Midbrain (tissue), 1 donor: Measurements from ENCODE around the gene BLOC1S4.
"Not testable (repeated sequence)": the region's sequence is repeated elsewhere in the genome, so short reads cannot be mapped to it uniquely, and the experiment has no call there.

Experiments used
- DNase-seq: peaks from one replicate; lab custom pipeline; 2025; lab: John Stamatoyannopoulos, UW

Gene BLOC1S4

DNA sequence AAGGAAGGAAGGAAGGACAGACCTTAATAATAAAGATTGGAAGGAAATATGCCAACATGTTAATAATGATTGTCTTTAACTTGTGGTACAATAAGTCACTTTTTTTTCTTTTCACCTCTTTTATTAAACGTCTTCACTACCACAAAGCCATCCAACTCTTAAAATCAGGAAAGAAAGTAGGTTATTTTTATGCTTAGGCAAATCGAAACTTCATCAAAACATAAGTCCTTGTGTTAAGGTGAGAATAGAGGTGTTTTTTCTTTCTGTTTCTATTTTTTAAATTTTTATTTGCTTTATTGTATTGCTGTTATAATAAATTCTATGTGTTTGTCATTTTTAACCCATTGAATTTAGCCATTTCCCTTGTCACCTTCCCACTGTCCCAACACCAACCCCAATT, 26.5 kb downstream of the BLOC1S4 start:
- no peak for DNase-seq

DNA sequence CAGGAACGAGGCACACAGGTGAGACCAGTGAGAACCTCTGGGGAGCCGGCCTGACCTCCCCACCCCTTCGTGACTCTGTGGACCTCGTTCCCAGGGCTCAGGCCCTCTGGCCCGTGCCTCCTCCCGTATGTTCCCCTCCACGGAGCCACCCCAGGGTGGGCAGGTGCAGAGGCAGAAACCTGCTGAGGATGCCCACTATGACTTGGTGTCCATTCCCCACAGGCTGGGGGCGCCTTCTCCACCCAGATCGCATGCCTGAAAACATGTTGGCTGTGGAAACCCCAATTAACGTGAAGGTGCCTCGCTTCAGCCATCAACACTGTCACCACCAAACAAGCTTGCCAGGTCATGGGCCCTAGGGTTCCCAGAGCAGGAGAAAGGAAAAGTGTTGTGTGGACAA, 27.0 kb downstream of the BLOC1S4 start:
- DNase-seq, result no peak

DNA sequence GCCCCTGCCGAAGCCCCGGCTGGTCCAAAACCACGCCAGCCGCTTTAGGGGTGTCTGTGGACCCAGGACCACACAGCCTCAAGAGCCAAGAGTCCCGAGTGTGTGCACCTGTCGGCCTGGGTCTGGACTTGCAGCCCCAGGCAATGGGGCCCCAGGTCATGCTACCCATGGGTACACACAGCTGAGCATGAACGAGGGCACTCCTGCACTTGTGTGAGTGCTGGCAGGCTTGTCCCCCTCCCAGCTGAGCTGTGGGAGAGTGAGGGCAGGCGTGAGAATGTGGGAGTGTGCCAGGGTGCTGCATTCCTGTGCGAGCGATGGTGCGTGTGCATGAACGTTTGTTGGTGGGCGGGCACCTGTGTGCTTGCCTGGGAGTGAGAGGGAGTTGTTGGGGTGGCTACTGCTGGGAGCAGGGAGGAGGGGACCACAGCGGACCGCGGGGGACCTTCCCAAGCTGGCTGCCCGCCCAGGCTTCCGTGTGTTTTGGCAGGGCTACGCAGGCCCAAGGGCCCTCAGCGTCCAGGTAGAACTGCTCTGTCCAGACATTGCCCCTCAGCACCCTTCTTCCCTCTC, 30.8 kb downstream of the BLOC1S4 start:
- DNase-seq, result no peak

DNA sequence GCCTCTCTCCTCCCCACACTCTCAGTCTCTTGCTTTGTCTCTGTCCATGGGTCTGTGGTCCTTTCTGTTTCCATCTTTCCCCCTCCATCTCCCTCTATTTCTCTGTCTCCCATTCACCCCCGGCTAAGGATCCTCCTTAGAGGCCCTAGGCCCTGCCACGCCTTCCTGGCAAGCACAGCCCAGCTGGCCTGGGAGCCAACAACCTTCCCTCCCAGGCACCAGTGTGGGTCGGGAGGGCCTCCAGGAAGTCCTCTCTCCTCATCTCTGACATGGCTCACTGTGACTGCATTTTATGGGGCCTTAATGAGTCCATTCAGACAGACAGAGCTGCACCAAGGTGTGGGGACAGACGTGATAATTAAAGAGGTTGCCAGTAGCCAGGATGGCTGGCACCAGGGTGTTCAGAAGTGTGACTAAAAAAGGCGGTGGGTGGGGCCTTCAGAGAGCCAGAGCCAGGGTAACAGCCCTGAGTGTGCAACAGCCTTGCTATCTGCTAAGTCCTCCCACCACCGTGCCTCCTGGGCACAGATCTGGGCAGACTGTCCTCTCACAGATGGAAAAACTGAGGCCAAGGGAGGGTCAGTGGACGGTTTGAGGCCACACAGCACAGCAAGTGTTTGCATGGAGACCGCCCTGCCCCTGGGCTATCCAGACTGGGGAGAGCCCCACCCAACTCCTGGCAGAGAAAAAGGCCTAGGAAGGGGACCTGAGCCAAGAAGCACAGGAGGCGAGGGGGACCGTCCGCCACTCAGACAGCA, 31.5 kb downstream of the BLOC1S4 start:
- no peak for DNase-seq

DNA sequence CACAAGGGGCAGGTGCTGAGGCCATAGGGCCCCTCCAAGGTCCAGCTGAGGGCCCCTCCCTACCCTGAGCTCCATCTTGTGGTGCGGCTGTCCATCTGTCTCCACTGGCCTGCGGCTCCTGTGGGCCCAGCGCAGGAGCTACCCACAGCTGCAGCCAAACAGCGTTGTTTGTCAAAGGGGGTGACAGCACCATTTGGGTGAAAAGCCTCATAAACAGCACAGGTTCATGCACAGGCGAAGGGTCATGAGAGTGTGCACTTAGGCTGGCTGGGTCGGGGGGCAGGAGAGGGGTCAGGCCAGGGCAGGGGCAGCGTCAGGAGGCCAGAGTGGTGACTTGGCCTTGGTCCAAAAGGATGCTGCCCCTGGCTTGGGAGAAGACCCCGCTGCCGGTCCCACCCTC, 32.3 kb downstream of the BLOC1S4 start:
- DNase-seq, result no peak

DNA sequence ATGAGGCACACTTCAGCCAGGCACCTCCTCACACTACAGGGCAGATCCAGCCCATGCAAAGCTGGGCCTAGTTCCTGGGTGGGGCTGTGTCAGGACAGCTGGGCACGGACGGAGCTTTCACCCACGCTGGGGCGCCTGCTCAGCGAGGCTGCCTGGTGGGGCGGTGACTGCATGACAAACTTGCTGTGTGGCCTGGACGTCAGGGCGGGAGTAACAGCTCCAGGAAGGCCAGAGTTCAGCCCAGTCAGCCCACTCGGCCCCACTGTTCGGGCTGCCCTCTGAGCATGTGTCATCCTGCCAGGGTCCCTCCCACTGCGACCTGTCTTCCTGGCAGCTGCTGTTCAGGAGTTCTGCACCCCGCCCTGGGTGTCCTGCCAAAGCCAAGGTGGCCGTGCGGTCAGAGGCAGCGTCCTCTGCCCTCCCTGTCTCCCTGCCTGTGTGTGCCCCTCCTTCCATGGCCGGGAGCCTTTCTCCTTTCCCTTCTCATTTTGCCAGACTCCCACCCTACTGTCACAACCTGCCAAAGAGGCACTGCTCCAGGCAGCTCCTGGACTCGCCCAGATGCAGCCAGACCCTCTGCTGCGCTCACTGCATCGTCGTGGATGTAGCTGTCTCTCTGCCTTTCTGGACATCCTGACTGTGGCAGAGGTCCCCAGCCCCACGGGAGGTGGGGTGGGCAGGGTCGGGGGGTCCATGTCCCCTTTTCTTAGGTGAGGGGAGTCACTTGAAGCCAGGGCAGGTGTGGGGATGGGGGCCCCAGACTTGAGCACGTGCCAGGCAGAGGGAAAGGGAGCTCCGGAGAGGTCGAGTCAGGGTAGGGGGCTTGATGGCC, 33.6 kb downstream of the BLOC1S4 start:
- DNase-seq, result no peak

DNA sequence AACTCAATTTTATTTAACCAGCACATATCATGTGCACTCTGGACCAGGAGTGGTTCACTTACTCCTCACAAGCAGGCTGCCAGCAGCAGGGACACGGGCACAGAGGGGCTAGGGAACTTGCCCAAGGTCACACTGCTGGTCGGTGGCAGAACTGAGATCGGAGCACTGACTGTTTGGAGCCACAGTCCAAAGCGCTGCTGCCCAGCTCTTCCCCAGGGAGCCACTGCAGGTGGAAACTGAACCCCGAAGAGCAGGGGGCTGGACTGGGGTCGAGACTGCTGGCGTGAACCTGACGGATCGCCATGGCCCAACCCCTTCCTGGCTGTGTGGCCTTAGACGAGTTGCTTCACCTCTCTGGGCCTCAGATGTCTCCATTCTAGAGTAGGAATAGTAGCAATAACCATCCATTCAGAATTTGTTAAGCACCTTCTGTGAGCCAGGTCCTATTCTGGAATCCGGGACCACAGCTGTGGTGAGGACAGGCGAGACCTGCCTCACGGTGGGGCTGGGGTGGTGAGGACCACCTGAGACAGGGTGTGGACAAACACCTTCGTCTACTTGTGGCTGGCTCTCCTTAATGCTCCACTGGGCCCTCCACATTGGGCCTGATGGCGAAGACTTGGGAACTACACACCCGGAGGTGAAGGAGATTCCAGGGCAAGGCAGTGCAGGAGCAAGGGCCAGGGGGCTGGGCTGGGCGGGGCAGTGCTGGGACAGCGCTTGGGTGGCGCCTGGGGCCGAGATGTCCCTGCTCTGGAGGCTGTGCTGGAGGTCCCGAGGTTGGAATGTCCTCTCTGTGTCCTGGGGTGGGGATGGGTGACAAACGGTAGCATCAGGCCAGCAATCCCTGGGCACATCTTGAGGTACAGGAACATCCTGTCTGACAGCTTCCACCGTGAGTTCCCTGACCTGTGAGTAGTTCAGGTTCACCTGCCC, 34.6 kb downstream of the BLOC1S4 start:
- DNase-seq, result no peak

DNA sequence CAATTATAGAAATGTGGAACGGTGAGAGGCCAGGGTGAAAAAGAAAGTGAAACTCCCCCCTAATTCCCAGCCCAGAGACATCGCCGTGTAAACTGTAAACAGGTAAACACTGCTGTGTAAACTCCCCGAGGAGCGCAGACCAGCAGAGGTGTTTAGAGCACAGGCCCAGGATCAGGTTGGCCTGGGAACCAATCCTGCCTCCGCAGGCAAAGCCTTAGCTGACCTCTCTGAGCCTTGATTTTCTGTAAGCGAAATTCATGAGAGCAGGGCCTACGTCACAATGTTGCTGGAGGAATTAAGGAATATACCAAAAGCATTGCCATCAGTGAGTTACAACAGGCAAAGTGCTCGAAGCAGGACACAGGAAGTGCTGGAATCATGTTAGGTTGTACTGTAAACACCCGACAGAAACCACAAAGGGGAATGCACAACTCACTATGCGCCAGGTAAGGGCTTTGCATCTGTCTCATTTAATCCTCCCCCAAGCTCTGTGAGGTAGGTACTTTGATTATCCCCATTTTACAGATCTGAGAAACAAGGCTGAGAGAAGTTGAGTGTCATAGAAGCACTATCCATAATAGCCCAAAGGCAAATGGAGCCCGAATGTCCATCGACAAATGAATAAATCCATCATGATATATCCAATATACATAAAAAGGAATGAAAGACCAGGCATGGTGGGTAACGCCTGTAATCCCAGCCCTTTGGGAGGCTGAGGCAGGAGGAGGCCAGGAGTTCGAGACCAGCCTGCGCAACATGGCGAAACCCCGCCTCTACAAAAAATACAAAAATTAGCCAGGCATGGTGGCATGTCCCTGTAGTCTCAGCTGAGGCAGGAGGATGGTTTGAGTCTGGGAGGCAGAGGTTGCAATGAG, 35.9 kb downstream of the BLOC1S4 start:
- no peak for DNase-seq

DNA sequence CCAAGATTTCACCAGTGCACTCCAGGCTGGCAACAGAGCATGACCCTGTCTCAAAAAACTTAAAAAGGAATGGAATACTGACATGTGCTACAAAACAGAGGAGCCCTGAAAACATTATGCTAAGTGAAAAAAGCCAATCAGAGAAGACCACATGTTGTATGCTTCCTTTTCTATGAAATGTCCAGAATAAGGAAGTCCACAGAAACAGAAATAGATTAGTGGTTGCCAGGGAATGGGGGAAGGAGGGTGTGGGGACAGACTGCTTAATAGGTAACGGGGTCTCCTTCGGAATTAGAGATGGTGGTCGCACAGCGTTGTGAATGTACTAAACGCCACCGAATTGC, 36.5 kb downstream of the BLOC1S4 start:
- DNase-seq, result no peak

DNA sequence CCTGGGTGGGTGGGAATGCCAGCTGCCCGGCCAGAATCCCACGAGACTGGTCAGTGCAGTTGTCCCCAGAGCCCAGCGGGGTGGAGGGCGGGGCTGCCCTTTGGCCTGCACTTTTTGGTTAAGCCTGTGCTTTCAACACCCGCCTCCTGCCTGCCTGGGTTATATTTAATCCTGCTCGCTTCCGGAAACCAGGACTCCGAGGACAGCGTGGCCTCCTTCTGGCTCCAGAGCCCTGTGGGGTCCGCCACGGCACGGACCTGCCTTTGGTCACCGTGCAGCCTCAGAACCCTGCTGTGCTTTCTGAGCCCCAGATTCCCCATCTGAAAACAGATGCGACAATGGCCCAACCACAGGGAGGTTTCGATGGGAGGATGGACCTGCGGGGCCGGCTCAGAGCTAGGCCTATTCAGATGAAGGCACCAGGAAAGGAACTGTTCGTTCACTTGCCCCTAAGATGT, 37.2 kb downstream of the BLOC1S4 start:
- DNase-seq, result no peak

DNA sequence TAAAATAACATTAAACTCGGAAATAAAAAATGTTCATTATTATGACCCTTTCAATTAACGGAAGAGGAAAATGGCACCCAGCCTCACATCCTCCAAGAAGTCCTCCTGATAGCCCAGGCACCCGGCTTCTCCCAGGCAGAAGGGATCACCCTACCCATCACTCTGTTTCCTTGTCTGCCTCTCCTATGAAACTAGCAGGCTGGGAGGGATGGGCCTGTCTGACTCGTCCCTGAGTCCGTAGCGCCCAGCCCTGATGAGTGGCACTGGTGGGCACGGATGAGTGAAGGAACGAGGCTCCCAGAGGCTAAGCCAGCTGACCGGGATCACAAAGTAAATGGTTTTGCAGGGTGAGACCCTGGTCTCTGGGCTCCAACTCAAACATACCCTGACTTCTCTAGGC, 37.9 kb downstream of the BLOC1S4 start:
- no peak for DNase-seq

DNA sequence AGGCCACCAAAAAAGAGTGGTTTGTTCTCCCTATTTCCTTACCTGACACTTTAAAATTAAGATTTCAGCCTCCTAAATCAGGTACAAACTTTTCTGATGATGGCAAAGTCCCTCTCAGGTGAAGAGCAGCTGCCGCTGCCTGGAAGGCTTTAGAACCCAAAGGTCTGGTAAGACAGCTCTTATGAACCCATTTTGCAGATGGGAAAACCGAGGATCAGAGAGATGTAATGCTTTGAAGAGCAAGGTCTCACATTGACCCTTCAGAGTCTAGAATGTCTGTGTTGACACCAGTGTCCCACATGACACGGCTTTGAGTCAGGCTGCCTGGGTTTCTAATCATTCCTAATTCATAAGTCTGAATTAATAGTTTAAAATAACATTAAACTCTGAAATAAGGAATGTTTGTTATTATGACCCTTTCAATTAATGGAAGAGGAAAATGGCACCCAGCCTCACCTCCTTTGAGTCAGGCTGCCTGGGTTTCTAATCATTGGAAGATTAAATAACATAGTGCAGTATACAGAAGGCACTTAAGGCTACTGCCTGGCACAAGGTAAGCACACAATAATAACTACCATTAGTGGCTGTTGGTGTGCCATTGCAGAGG, 38.6 kb downstream of the BLOC1S4 start:
- no peak for DNase-seq

DNA sequence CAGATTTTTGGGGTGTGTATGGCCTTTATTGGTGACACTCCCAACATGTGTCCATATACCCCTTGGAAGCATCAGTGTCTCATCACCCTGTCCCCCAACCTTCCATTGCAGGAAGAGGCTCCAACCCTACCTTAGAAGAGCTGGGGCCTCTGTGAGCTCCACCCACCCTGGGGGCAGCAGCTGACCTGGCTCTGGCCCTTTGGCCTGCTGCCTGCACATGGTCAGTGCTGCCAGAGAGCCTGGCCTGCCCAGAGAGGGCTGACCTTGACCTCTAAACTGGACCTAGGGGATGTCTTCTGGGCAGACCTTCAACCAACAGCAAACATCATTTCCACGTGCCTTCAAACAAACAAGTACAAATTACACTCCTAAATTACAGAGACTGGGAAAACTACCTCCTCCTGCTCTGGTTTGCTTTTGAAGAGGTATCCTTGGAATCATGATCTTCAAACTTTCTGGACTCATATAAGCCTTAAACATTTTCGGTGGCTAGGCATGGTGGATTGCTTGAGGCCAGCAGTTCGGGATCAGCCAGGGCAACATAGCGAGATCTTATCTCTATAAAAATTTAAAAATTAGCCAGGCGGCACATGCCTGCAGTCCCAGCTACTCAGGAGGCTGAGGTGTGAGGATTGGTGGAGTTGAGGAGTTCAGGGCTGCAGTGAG, 39.2 kb downstream of the BLOC1S4 start:
- no peak for DNase-seq

DNA sequence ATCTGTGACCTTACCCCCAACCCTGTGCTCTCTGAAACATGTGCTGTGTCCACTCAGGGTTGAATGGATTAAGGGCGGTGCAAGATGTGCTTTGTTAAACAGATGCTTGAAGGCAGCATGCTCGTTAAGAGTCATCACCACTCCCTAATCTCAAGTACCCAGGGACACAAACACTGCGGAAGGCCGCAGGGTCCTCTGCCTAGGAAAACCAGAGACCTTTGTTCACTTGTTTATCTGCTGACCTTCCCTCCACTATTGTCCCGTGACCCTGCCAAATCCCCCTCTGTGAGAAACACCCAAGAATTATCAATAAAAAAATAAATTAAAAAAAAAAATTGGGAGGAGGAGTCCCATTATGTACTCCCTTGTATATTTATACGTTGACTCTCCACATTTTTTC, 40.4 kb downstream of the BLOC1S4 start:
- not testable (repeated sequence) for DNase-seq

DNA sequence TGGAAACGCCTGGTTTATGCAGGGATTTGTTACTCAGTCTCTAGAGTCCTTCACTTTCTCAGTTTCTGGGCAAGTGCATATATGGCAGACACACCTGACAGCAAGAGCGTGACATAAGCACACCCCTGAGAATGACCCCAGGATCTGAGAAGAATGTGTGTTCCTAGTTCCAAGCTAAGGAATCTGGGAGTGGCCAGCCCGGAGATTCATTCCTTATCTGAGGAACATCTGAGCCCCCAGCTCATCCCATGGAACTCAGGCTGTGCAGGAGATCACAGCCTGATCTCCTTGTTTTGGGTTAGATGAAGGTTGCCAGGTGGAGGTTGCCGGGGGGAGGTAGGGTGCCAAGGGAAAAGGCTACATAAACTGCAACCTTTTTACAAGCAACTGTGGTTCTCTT, 42.8 kb downstream of the BLOC1S4 start:
- DNase-seq, result no peak

DNA sequence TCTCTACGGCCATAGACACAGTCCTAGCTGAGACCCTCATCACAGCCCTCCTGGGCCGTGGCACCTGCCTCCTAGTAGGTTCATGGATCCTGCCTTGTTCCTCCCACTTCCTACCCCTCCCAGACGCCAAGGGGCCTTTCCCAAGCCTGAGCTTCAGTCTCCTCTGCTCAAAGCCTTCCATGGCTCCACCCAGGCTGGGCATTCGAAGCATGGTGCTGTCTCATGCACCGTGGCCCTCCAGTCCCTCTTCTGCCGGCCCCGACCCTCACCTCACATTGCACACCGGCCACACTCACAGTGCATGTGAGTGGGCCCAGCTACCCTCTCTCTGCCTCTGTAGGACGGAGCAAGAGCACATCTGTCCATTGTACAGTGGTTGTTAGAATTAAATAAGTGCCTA, 44.9 kb downstream of the BLOC1S4 start:
- DNase-seq, result no peak

DNA sequence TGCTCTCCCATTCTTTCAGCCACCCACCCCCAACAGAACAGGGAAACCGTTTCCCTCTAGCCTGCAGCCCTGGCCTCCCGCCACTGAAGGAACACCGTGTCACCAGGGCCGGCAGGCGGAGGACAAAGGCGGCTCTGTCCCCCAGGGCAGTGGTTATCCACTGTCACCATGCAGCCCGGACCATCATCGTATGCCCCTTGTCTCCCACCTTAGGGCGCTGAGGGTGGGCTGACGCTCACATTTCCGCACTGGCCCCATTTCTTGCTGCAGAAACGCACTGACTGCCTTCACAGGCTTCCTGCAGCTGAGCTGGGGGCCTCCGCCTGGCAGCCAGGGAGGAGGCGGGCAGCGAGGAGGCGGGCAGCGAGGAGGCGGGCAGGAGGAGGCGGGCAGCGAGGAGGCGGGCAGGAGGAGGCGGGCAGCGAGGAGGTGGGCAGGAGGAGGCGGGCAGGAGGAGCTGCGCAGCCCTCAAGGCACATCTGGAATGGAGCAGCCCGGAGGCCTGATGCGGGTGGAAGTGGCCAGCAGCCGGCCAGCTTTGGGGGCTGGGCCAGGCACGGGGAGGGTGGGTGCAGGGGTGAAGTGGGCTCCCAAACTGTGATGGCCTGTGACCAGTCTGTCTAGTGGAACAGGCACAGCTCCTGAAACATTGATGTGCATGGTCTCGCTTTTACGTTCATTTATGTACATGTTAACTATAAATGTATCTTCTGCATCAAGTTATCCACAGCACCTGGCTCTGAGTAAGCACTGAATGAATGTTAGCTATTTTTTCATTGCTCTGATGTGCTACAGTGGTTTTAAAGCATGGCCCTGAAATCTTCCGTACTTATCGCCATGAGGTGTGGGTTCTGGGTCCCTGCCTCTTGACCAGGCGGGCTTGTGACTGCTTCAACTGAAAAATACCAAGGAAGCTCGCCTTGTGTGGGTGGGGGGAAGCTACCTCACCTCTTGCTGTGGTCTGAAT, 46.0 kb downstream of the BLOC1S4 start:
- DNase-seq, result peak; percentile 65

DNA sequence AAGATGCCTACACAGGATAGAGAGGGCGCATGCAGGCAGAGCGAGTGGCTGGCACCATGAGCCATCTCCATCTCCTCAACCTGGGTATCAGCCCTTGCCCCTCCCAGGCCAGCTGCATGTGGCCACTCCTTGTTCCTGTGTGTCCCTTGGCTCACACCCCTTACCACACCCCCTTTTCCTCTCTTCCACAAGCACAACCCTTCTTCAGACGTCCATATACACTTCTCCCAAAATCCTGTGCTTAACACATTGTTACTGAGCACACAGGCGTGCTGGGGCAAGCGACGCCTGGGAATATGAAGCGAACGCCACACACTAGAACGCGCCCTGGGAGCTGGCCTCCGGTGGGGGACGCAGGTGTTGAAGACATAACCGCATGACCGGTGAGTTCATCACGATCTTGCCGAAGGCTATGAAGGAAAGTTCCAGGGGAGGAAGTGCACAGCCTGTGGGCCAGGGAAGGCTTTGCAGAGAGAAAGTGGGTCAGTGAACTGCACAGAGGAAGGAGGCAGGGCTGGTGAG, 47.4 kb downstream of the BLOC1S4 start:
- DNase-seq, result no peak
